ENCODE measurements around the gene ABLIM3. TPM values are rescaled to one million over a fixed set of nuclear protein-coding genes. Genes with fewer than 3 reads are reported as not detected.

Gene ABLIM3
- total and polyA plus RNA-seq, 2 of the 13 experiments (the other 11 are each of a cell fraction or from before 2014, with no cell fraction given), result 0.53 to 6.3 TPM

DNA sequence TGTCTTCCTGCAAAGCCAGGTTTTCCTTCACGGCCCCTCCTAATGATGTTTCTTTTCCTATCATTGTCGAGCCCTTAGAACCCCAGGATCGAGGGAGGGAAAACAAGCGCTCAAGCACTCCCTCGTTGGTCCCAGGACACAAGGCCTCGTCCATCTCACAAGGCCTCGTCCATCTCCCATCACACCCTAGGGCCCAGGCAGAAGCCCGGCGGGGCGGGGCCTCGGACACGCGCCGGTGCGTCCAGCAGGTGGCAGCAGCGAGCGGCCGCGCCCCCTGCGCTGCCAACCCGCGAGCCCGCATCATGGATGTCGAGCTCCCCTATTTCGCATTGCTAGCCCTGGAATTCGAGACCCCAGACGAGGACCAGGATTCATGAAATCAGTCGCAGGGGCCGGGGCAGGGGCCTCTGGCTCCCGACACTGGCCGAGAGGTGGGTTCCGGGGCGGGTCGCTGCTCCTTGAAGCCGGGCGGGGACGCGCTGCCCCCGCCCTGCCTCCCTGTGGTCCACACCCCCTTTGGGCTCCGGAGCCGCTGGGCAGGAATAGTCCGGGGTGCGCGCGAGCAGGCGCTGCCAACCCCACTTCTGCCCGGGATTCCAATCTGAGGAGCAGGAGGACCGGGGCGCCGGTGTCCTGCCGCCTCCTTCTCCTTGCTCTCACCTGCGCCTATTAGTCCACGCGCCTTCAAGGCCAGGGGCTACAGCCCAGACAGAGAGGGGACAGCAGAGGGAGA is at the start of gene ABLIM3 (continued):
- TF ChIP-seq, protein P1, sequence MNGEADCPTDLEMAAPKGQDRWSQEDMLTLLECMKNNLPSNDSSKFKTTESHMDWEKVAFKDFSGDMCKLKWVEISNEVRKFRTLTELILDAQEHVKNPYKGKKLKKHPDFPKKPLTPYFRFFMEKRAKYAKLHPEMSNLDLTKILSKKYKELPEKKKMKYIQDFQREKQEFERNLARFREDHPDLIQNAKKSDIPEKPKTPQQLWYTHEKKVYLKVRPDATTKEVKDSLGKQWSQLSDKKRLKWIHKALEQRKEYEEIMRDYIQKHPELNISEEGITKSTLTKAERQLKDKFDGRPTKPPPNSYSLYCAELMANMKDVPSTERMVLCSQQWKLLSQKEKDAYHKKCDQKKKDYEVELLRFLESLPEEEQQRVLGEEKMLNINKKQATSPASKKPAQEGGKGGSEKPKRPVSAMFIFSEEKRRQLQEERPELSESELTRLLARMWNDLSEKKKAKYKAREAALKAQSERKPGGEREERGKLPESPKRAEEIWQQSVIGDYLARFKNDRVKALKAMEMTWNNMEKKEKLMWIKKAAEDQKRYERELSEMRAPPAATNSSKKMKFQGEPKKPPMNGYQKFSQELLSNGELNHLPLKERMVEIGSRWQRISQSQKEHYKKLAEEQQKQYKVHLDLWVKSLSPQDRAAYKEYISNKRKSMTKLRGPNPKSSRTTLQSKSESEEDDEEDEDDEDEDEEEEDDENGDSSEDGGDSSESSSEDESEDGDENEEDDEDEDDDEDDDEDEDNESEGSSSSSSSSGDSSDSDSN (CRISPR knock-in tag; IDR thresholded peaks at IDR 0.05), result peak; percentile 22; the same call in 1 of the 2 replicates
- TF ChIP-seq TSC22D2 (CRISPR knock-in tag; IDR thresholded peaks at IDR 0.05; ENCODE audit: borderline replicate concordance), result peak; percentile 76; the same call in 1 of the 2 replicates
- TF ChIP-seq ZNF549 (CRISPR knock-in tag; IDR thresholded peaks at IDR 0.05), result no peak
- TF ChIP-seq ZFAT (CRISPR knock-in tag; conservative IDR thresholded peaks at IDR 0.05), result no peak
- TF ChIP-seq ZNF878 (CRISPR knock-in tag; IDR thresholded peaks at IDR 0.05), result no peak
- TF ChIP-seq ZNF614 (CRISPR knock-in tag; IDR thresholded peaks at IDR 0.05; ENCODE audit: borderline replicate concordance), result peak; percentile 72; the same call in 1 of the 2 replicates
- no peak for TF ChIP-seq FOXM1 (CRISPR knock-in tag; IDR thresholded peaks at IDR 0.05)
- TF ChIP-seq, protein P2, sequence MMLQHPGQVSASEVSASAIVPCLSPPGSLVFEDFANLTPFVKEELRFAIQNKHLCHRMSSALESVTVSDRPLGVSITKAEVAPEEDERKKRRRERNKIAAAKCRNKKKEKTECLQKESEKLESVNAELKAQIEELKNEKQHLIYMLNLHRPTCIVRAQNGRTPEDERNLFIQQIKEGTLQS (CRISPR knock-in tag; IDR thresholded peaks at IDR 0.05), result no peak
- TF ChIP-seq NFE2 (CRISPR knock-in tag; IDR thresholded peaks at IDR 0.05), result no peak
- TF ChIP-seq, protein P3, sequence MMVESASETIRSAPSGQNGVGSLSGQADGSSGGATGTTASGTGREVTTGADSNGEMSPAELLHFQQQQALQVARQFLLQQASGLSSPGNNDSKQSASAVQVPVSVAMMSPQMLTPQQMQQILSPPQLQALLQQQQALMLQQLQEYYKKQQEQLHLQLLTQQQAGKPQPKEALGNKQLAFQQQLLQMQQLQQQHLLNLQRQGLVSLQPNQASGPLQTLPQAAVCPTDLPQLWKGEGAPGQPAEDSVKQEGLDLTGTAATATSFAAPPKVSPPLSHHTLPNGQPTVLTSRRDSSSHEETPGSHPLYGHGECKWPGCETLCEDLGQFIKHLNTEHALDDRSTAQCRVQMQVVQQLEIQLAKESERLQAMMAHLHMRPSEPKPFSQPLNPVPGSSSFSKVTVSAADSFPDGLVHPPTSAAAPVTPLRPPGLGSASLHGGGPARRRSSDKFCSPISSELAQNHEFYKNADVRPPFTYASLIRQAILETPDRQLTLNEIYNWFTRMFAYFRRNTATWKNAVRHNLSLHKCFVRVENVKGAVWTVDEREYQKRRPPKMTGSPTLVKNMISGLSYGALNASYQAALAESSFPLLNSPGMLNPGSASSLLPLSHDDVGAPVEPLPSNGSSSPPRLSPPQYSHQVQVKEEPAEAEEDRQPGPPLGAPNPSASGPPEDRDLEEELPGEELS (CRISPR knock-in tag; IDR thresholded peaks at IDR 0.05), result peak; percentile 56; the same call in 1 of the 2 replicates
- TF ChIP-seq PAF1 (CRISPR knock-in tag; IDR thresholded peaks at IDR 0.05), result no peak
- TF ChIP-seq ZFP37 (CRISPR knock-in tag; IDR thresholded peaks at IDR 0.05; ENCODE audit: borderline replicate concordance), result 0 out of 2 replicates have a peak, but pooled peaks have one; percentile 49
- peak; percentile 43 for TF ChIP-seq ASH2L (IDR thresholded peaks at IDR 0.05; ENCODE audit: insufficient read length, low read depth, low read length)
- TF ChIP-seq, protein P4, sequence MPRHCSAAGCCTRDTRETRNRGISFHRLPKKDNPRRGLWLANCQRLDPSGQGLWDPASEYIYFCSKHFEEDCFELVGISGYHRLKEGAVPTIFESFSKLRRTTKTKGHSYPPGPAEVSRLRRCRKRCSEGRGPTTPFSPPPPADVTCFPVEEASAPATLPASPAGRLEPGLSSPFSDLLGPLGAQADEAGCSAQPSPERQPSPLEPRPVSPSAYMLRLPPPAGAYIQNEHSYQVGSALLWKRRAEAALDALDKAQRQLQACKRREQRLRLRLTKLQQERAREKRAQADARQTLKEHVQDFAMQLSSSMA (CRISPR knock-in tag; IDR thresholded peaks at IDR 0.05), result peak; percentile 78; the same call in 1 of the 2 replicates
- TF ChIP-seq NAIF1 (CRISPR knock-in tag; IDR thresholded peaks at IDR 0.05; ENCODE audit: borderline replicate concordance), result 0 out of 2 replicates have a peak, but pooled peaks have one; percentile 56
- TF ChIP-seq, protein P5, sequence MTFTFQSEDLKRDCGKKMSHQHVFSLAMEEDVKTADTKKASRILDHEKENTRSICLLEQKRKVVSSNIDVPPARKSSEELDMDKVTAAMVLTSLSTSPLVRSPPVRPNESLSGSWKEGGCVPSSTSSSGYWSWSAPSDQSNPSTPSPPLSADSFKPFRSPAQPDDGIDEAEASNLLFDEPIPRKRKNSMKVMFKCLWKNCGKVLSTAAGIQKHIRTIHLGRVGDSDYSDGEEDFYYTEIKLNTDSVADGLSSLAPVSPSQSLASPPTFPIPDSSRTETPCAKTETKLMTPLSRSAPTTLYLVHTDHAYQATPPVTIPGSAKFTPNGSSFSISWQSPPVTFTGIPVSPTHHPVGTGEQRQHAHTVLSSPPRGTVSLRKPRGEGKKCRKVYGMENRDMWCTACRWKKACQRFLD (CRISPR knock-in tag; IDR thresholded peaks at IDR 0.05; ENCODE audit: borderline replicate concordance), result peak; percentile 32; the same call in 1 of the 2 replicates
- 0 out of 2 replicates have a peak, but pooled peaks have one; percentile 43 for TF ChIP-seq ZNF891 (CRISPR knock-in tag; IDR thresholded peaks at IDR 0.05)
- no peak for TF ChIP-seq ZNF775 (CRISPR knock-in tag; IDR thresholded peaks at IDR 0.05; ENCODE audit: borderline replicate concordance)
- peak; percentile 87; the same call in 1 of the 2 replicates for TF ChIP-seq BORCS8-MEF2B (CRISPR knock-in tag; IDR thresholded peaks at IDR 0.05)
- peak; percentile 39; the same call in 1 of the 2 replicates for TF ChIP-seq HOXD1 (CRISPR knock-in tag; IDR thresholded peaks at IDR 0.05)
- 0 out of 2 replicates have a peak, but pooled peaks have one; percentile 51 for TF ChIP-seq SALL2 (CRISPR knock-in tag; IDR thresholded peaks at IDR 0.05)
